SK-N-SH treated with all-trans-retinoic acid at 6 μM for 48 hours (cell line): ENCODE measurements around the gene FXYD4.

ENCODE experiments used
- ESRRG ChIP-seq: fragments of 250-450 bp; sonication (Bioruptor Pico); IDR thresholded peaks from 2 replicates; pipeline ENCODE4 v1.6.1; 2021; ENCODE audit warnings: mild to moderate bottlenecking
- GLIS3 ChIP-seq: fragments of 250-450 bp; sonication (Bioruptor Pico); IDR thresholded peaks from 2 replicates; pipeline ENCODE4 v1.5.0; 2020; ENCODE audit warnings: mild to moderate bottlenecking, moderate library complexity
- SNAI2 ChIP-seq: fragments of 250-450 bp; sonication (Bioruptor Pico); IDR thresholded peaks from 2 replicates; pipeline ENCODE4 v1.5.0; 2020; ENCODE audit warnings: mild to moderate bottlenecking, moderate library complexity
- ZFP3 ChIP-seq: fragments of 250-450 bp; sonication (Bioruptor Pico); IDR thresholded peaks from 2 replicates; pipeline ENCODE4 v1.5.0; 2020; ENCODE audit warnings: mild to moderate bottlenecking, moderate library complexity
- ZFP30 ChIP-seq: fragments of 450-650 bp; formaldehyde crosslinking; IDR thresholded peaks from 2 replicates; pipeline ENCODE4 v1.5.0; 2022; ENCODE audit warnings: mild to moderate bottlenecking, moderate library complexity
- TF ChIP-seq, protein P1 (sequence below): fragments of 250-450 bp; sonication (Bioruptor Pico); IDR thresholded peaks from 2 replicates; pipeline ENCODE4 v1.5.1; 2021; ENCODE audit warnings: mild to moderate bottlenecking, moderate library complexity

GRCh38 chr10:43390759-43391158 lies 19.3 kb downstream of the FXYD4 start:
- TF ChIP-seq ZFP3: no peak
- no peak for TF ChIP-seq GLIS3
- TF ChIP-seq, protein P1, sequence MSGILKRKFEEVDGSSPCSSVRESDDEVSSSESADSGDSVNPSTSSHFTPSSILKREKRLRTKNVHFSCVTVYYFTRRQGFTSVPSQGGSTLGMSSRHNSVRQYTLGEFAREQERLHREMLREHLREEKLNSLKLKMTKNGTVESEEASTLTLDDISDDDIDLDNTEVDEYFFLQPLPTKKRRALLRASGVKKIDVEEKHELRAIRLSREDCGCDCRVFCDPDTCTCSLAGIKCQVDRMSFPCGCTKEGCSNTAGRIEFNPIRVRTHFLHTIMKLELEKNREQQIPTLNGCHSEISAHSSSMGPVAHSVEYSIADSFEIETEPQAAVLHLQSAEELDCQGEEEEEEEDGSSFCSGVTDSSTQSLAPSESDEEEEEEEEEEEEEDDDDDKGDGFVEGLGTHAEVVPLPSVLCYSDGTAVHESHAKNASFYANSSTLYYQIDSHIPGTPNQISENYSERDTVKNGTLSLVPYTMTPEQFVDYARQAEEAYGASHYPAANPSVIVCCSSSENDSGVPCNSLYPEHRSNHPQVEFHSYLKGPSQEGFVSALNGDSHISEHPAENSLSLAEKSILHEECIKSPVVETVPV (CRISPR knock-in tag): no peak
- no peak for TF ChIP-seq SNAI2 (CRISPR knock-in tag)
- TF ChIP-seq ESRRG (CRISPR knock-in tag): no peak
- no peak for TF ChIP-seq ZFP30 (CRISPR knock-in tag)
